Thyroid gland (tissue), 4 donors: ENCODE measurements around the gene CCDC85C. TPM values are rescaled to one million over a fixed set of nuclear protein-coding genes. Genes with fewer than 3 reads are reported as not detected.

Source experiments
- DNase-seq, 2 donors: peaks; one replicate each; pipeline ENCODE4 v3.0.0-alpha.2; 2019
- H3K27ac ChIP-seq, 3 donors: fragments of 200-600 bp; sonication (generic); 1 replicate in 2 of 3; 2 replicates in 1 of 3; pipeline ENCODE4 v1.5.1; 2016 to 2019; ENCODE audit warnings: mild to moderate bottlenecking in 1 of 3, moderate library complexity in 1 of 3
- H3K27me3 ChIP-seq: fragments of 200-600 bp; sonication (generic); one replicate; pipeline ENCODE4 v1.5.1; 2019
- H3K36me3 ChIP-seq, 2 donors: fragments of 200-600 bp; sonication (generic); one replicate each; pipeline ENCODE4 v1.5.1; 2016 to 2019
- H3K4me1 ChIP-seq, 2 donors: fragments of 200-600 bp; sonication (generic); one replicate each; pipeline ENCODE4 v1.5.1; 2017 to 2019
- H3K4me3 ChIP-seq, 3 donors: fragments of 200-600 bp; sonication (generic); replicated peaks in 1 of 3; 1 replicate in 2 of 3; 2 replicates in 1 of 3; pipeline ENCODE4 v1.5.1; 2016; ENCODE audit warnings: mild to moderate bottlenecking in 1 of 3
- H3K9me3 ChIP-seq: fragments of 200-600 bp; sonication (generic); one replicate; pipeline ENCODE4 v1.5.1; 2017
- POLR2A ChIP-seq, 2 donors: fragments of 450-650 bp; IDR thresholded peaks; one replicate each; pipeline ENCODE4 v1.6.1; 2017; ENCODE audit warnings: antibody characterized with exemption in 2 of 2, mild to moderate bottlenecking in 2 of 2, moderate library complexity in 1 of 2
- WGBS, 2 donors: methylation state at CpG; one replicate each; pipeline ENCODE4 v1.1.5; 2017; 5-methylcytosine and 5-hydroxymethylcytosine counted together
- intact Hi-C: fragments of 100-400 bp; cut with DNase I; formaldehyde crosslinking; loops from one replicate; pipeline ENCODE4 v1.15.1; 2023
- total RNA-seq, 4 donors: library from RNA; depleted of rRNA; stranded (reverse); fragments of >200 nt; gene quantifications; one replicate each; pipeline ENCODE4 v1.2.3, GENCODE V29; 2016
- TF ChIP-seq, protein P1 (sequence below), 6 experiments: fragments of 200-600 bp in 3 of 6; fragments of 450-650 bp in 3 of 6; sonication (generic) in 3 of 6; IDR thresholded peaks; one replicate each; pipeline ENCODE4 v1.5.1; 2016 to 2019; ENCODE audit warnings: antibody characterized with exemption in 6 of 6, mild to moderate bottlenecking in 2 of 6, inconsistent platforms in 1 of 6, moderate library complexity in 1 of 6

Gene CCDC85C
- total RNA-seq, 4 donors from 2014 or later, result 8.6 to 28.3 (median 17.3) TPM

- Histone ChIP-seq H3K36me3 (no peaks in the 10 kb centered on the region), H3K27me3 (no peaks in the 10 kb centered on the region), H3K4me1 (no peaks in the 10 kb centered on the region), H3K27ac (no peak overlapping the region), H3K9me3 (no peaks in the 10 kb centered on the region), H3K4me3 (no peak overlapping the region)
- DNase-seq, result no peak
- TF ChIP-seq, protein P1, sequence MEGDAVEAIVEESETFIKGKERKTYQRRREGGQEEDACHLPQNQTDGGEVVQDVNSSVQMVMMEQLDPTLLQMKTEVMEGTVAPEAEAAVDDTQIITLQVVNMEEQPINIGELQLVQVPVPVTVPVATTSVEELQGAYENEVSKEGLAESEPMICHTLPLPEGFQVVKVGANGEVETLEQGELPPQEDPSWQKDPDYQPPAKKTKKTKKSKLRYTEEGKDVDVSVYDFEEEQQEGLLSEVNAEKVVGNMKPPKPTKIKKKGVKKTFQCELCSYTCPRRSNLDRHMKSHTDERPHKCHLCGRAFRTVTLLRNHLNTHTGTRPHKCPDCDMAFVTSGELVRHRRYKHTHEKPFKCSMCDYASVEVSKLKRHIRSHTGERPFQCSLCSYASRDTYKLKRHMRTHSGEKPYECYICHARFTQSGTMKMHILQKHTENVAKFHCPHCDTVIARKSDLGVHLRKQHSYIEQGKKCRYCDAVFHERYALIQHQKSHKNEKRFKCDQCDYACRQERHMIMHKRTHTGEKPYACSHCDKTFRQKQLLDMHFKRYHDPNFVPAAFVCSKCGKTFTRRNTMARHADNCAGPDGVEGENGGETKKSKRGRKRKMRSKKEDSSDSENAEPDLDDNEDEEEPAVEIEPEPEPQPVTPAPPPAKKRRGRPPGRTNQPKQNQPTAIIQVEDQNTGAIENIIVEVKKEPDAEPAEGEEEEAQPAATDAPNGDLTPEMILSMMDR (IDR thresholded peaks at IDR 0.05), result no peak
- no peak for TF ChIP-seq POLR2A (IDR thresholded peaks at IDR 0.05)
- intact Hi-C loops, result no loop called here
- WGBS, 2 donors, result 84 to 85% methylated on average over 6 of the region's 6 CpGs
These were observed 17.9 kb upstream of the CCDC85C start for GRCh38 chr14:99621948-99622347.

- intact Hi-C loops, result no loop called here
- Histone ChIP-seq H3K27me3 (no peaks in the 10 kb centered on the region), H3K36me3 (no peaks in the 10 kb centered on the region), H3K27ac (no peak overlapping the region), H3K4me3 (no peak overlapping the region), H3K4me1 (no peaks in the 10 kb centered on the region), H3K9me3 (no peaks in the 10 kb centered on the region)
- 68 to 69% methylated on average over 8 to 13 of the region's 13 CpGs for WGBS, 2 donors
- no peak for DNase-seq
- TF ChIP-seq, protein P1 (IDR thresholded peaks at IDR 0.05), result no peak
- TF ChIP-seq POLR2A (IDR thresholded peaks at IDR 0.05), result no peak
These were observed 16.1 kb upstream of the CCDC85C start for GRCh38 chr14:99619835-99620834.

- no peak for DNase-seq
- 68 to 81% methylated on average over 16 of the region's 16 CpGs for WGBS, 2 donors
These were observed 13.1 kb upstream of the CCDC85C start for GRCh38 chr14:99616832-99617800.

GRCh38 chr14:99615497-99616157, 11.6 kb upstream of the CCDC85C start:
- H3K27ac ChIP-seq, result no peak overlapping the region
- no peak overlapping the region for H3K4me3 ChIP-seq
- H3K4me1 ChIP-seq, result no peaks in the 10 kb centered on the region
- 54 to 61% methylated on average over 7 of the region's 7 CpGs for WGBS, 2 donors
- no peaks in the 10 kb centered on the region for H3K9me3 ChIP-seq
- no peaks in the 10 kb centered on the region for H3K27me3 ChIP-seq
- TF ChIP-seq, protein P1 (IDR thresholded peaks at IDR 0.05), result no peak
- no peak for TF ChIP-seq POLR2A (IDR thresholded peaks at IDR 0.05)
- no peak for DNase-seq
- intact Hi-C loops, result no loop called here
- no peaks in the 10 kb centered on the region for H3K36me3 ChIP-seq

More at GRCh38 chr14:99616832-99617800, 13.1 kb upstream of the CCDC85C start:
- H3K27ac ChIP-seq, result no peak overlapping the region
- H3K9me3 ChIP-seq, result no peaks in the 10 kb centered on the region
- H3K4me1 ChIP-seq, result no peaks in the 10 kb centered on the region
- intact Hi-C loops, result no loop called here
- H3K4me3 ChIP-seq, result no peak overlapping the region
- no peaks in the 10 kb centered on the region for H3K27me3 ChIP-seq
- H3K36me3 ChIP-seq, result no peaks in the 10 kb centered on the region
- no peak for TF ChIP-seq POLR2A (IDR thresholded peaks at IDR 0.05)
- TF ChIP-seq, protein P1 (IDR thresholded peaks at IDR 0.05), result no peak
